ENCODE data around the gene CXXC1.

The CXXC1 gene

GRCh38 chr18:50287441-50288347 is at the start of gene CXXC1:
CXXC1 (minus strand) TSS chr18:50287692; CDS start chr18:50287589, 103 bp downstream.
- no peaks in the 10 kb centered on the region for H3K9me3 Mint-ChIP-seq
- peaks cover 35% of the 10 kb centered on the region for H3K4me1 Mint-ChIP-seq
- H3K4me3 Mint-ChIP-seq = peak within 1 kb of the TSS; percentile 92
- peaks cover 21% of the 10 kb centered on the region for H3K36me3 Mint-ChIP-seq (ENCODE audit: insufficient read depth)
- DNase-seq (ENCODE audit: low spot score in 2 of 2) (peak; percentile 96 to 98), ATAC-seq (replicated peaks; ENCODE audit: extremely low read depth, poor library complexity, severe bottlenecking) (peak; percentile 90)
- peak within 1 kb of the TSS; percentile 93 for H3K27ac Mint-ChIP-seq (ENCODE audit: low read depth)
- H3K27me3 Mint-ChIP-seq = no peaks in the 10 kb centered on the region

DNA sequence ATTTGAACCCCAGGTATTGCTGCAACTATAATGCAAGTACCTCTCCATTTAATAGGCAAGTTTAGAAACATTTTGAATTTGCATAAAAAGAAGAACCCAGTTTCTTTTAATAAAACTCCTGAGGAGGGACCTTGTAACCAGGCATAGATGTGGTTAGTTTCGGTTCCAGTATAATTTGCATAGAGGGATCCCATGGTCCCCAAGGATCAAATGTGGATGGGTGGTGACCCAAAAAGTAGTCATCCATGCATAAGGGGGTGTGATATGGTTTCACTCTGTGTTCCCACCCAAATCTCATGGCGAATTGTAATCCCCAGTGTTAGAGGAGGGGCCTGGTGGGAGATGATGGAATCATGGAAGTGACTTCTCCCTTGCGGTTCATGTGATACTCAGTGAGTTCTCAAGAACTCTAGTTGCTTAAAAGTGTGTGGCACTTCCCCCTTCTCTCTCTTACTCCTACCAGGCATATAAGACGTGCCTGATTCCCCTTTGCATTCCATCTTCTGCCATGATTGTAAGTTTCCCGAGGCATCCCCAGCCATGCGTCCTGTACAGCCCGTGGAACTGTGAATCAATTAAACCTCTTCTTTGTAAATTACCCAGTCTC is 47.2 kb upstream of the CXXC1 start:
- DNase-seq (ENCODE audit: low spot score in 2 of 2) = no peak
- peaks cover 16% of the 10 kb centered on the region for H3K27me3 Mint-ChIP-seq
- H3K4me1 Mint-ChIP-seq = no peaks in the 10 kb centered on the region
- H3K4me3 Mint-ChIP-seq = no peak overlapping the region
- no peaks in the 10 kb centered on the region for H3K36me3 Mint-ChIP-seq (ENCODE audit: insufficient read depth)
- no peak for ATAC-seq (replicated peaks; ENCODE audit: extremely low read depth, poor library complexity, severe bottlenecking)
- H3K27ac Mint-ChIP-seq (ENCODE audit: low read depth) = no peak overlapping the region
- no peaks in the 10 kb centered on the region for H3K9me3 Mint-ChIP-seq

GRCh38 chr18:50331691-50332090 is 44.2 kb upstream of the CXXC1 start:
- no peak overlapping the region for H3K27ac Mint-ChIP-seq (ENCODE audit: low read depth)
- no peaks in the 10 kb centered on the region for H3K4me1 Mint-ChIP-seq
- no peak overlapping the region for H3K4me3 Mint-ChIP-seq
- H3K9me3 Mint-ChIP-seq = no peaks in the 10 kb centered on the region
- H3K36me3 Mint-ChIP-seq (ENCODE audit: insufficient read depth) = no peaks in the 10 kb centered on the region
- no peak for DNase-seq (ENCODE audit: low spot score in 2 of 2)
- H3K27me3 Mint-ChIP-seq = peaks cover 30% of the 10 kb centered on the region
- no peak for ATAC-seq (replicated peaks; ENCODE audit: extremely low read depth, poor library complexity, severe bottlenecking)

DNA sequence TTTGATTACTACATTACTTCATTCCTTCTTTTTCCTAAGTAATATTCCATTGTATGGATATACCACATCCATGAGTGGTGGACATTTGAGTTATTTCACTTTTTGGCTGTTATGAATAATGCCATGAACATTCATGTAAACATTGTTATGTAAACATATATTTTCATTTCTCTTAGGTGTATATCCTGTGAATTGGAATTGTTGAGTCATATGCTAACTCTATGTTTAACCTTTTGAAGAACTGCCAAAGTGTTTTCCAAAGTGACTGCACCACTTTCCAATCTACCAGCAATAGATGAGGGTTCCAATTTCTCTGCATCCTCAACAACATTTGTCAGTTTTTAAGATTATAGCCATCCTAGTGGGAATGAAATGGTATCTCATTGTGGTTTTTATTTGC is 42.7 kb upstream of the CXXC1 start:
- no peak overlapping the region for H3K4me3 Mint-ChIP-seq
- no peak for DNase-seq (ENCODE audit: low spot score in 2 of 2)

DNA sequence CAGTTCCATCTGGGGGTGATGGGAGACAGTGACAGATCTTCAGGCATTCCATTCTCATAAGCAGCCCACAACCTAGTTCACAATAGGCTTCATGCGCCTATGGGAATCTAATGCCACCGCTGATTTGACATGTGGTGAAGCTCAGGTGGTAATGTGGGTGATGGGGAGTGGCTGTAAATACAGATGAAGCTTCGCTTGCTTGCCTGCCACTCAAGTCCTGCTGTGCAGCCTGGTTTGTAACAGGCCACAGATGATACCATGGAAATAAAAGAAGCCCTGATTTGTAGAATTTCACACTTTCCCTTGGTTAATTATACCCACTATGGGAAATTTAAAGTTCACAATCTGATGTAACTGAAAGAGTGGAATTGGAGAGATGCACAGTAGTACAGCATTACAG is 40.5 kb upstream of the CXXC1 start:
- no peak for DNase-seq (ENCODE audit: low spot score in 2 of 2)
- Mint-ChIP-seq H3K27me3 (peaks cover 46% of the 10 kb centered on the region), H3K36me3 (ENCODE audit: insufficient read depth) (no peaks in the 10 kb centered on the region), H3K27ac (ENCODE audit: low read depth) (no peak overlapping the region), H3K9me3 (no peaks in the 10 kb centered on the region), H3K4me1 (no peaks in the 10 kb centered on the region), H3K4me3 (no peak overlapping the region)
- no peak for ATAC-seq (replicated peaks; ENCODE audit: extremely low read depth, poor library complexity, severe bottlenecking)

More for the DNA sequence above, 42.7 kb upstream of the CXXC1 start:
- Mint-ChIP-seq H3K27me3 (peaks cover 41% of the 10 kb centered on the region), H3K4me1 (no peaks in the 10 kb centered on the region), H3K9me3 (no peaks in the 10 kb centered on the region), H3K36me3 (ENCODE audit: insufficient read depth) (no peaks in the 10 kb centered on the region), H3K27ac (ENCODE audit: low read depth) (no peak overlapping the region)
- ATAC-seq (replicated peaks; ENCODE audit: extremely low read depth, poor library complexity, severe bottlenecking) = no peak

DNA sequence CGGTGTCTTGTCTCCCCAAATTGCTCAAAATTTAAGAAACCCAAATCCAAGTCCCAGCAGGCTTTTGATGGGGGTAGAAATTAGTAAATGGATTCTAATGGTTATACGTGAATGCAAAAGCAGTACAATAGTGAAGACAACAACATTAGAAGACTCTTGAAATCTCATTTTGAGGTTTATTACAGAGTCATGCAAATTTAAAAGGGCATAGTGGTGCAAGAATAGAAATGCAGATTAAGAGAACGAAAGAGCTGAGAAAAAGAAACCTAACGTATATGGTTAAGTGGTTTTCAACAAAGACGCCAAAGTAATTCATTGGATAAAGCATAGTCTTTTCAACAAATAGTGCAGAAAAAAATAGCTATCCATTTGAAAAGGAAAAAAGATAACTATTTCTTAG is 33.2 kb upstream of the CXXC1 start:
- Mint-ChIP-seq H3K27ac (ENCODE audit: low read depth) (peak overlapping the region; percentile 7), H3K9me3 (no peaks in the 10 kb centered on the region)

GRCh38 chr18:50315100-50315871 is 27.8 kb upstream of the CXXC1 start:
- Mint-ChIP-seq H3K4me1 (peaks cover 4% of the 10 kb centered on the region), H3K4me3 (no peak overlapping the region), H3K9me3 (no peaks in the 10 kb centered on the region), H3K36me3 (ENCODE audit: insufficient read depth) (peaks cover 2% of the 10 kb centered on the region), H3K27me3 (peaks cover 42% of the 10 kb centered on the region), H3K27ac (ENCODE audit: low read depth) (no peak overlapping the region)
- no peak for ATAC-seq (replicated peaks; ENCODE audit: extremely low read depth, poor library complexity, severe bottlenecking)
- DNase-seq (ENCODE audit: low spot score in 2 of 2) = no peak

More for the DNA sequence above, 33.2 kb upstream of the CXXC1 start:
- Mint-ChIP-seq H3K36me3 (ENCODE audit: insufficient read depth) (peaks cover 2% of the 10 kb centered on the region), H3K4me1 (peaks cover 14% of the 10 kb centered on the region), H3K27me3 (peaks cover 21% of the 10 kb centered on the region), H3K4me3 (peak overlapping the region; percentile 25)
- ATAC-seq (replicated peaks; ENCODE audit: extremely low read depth, poor library complexity, severe bottlenecking) (no peak), DNase-seq (ENCODE audit: low spot score in 2 of 2) (no peak)

GRCh38 chr18:50313873-50314460 is 26.5 kb upstream of the CXXC1 start:
- H3K27ac Mint-ChIP-seq (ENCODE audit: low read depth) = no peak overlapping the region
- no peaks in the 10 kb centered on the region for H3K9me3 Mint-ChIP-seq
- no peaks in the 10 kb centered on the region for H3K4me1 Mint-ChIP-seq
- peaks cover 49% of the 10 kb centered on the region for H3K27me3 Mint-ChIP-seq
- H3K36me3 Mint-ChIP-seq (ENCODE audit: insufficient read depth) = peaks cover 2% of the 10 kb centered on the region
- DNase-seq (ENCODE audit: low spot score in 2 of 2) (no peak), ATAC-seq (replicated peaks; ENCODE audit: extremely low read depth, poor library complexity, severe bottlenecking) (no peak)
- H3K4me3 Mint-ChIP-seq = no peak overlapping the region

DNA sequence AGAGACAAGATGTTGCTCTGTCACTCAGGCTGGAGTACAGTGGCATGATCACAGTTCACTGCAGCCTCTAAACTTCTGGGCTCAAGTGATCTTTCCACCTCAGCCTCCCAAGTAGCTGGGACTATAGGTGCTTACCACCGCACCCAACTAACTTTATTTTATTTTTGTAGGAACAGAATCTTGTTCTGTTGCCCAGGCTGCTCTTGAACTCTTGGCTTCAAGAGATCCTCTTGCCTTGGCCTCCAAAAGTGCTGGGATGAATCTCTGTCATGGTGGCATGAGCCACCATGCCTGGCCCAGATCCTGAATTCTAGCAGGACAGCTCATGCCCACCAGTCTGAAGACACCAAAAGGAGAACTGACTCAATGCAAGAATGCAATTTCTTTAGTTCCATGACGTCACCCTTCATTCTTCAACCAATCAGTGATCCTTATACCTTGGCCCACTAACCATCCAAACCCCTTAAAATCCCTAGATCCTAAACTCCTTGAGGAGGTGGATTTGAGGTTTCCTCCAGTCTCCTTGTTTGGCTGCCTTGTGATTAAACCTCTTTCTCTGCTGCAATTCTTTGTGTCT is 25.6 kb upstream of the CXXC1 start:
- DNase-seq (ENCODE audit: low spot score in 2 of 2) (no peak), ATAC-seq (replicated peaks; ENCODE audit: extremely low read depth, poor library complexity, severe bottlenecking) (no peak)
- H3K27ac Mint-ChIP-seq (ENCODE audit: low read depth) = no peak overlapping the region
- H3K27me3 Mint-ChIP-seq = peaks cover 49% of the 10 kb centered on the region
- no peaks in the 10 kb centered on the region for H3K4me1 Mint-ChIP-seq
- no peaks in the 10 kb centered on the region for H3K36me3 Mint-ChIP-seq (ENCODE audit: insufficient read depth)
- H3K9me3 Mint-ChIP-seq = no peaks in the 10 kb centered on the region
- no peak overlapping the region for H3K4me3 Mint-ChIP-seq

DNA sequence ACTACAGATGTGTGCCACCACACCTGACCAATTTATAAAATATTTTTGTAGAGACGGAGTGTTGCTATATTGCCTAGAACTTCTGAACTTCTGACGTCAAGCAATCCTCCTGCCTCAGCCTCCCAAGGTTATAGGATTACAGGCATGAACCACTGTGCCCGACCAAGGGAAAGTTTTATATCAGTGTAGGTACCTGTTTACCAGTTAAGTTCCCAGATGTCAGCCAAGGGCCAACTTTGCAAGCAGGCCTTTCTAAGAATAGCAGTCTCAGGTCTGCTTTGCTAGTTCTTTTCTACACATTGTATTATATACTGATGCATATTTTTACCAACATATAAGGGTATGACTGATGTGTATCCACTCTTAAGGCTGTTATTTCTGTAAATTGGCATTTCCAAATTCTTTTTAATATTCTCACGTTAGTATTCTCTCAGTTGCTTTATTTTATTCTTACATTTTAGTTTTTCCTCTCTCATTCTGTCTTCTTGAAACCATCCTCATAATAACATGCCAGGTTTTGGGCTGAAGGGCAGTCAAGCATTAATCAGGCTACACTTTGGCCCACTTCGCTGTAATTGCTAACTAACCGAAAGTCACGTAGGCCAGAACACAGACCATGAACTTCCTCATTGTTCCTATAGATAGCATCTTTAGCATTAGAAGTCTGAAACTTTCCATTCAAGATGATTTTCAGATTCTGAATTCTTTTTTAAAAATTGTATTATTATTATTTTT is 25.0 kb upstream of the CXXC1 start:
- DNase-seq (ENCODE audit: low spot score in 2 of 2) = no peak
- Mint-ChIP-seq H3K9me3 (no peaks in the 10 kb centered on the region), H3K27ac (ENCODE audit: low read depth) (no peak overlapping the region), H3K4me3 (no peak overlapping the region), H3K4me1 (peaks cover 6% of the 10 kb centered on the region), H3K36me3 (ENCODE audit: insufficient read depth) (peaks cover 5% of the 10 kb centered on the region), H3K27me3 (peaks cover 48% of the 10 kb centered on the region)
- ATAC-seq (replicated peaks; ENCODE audit: extremely low read depth, poor library complexity, severe bottlenecking) = no peak

DNA sequence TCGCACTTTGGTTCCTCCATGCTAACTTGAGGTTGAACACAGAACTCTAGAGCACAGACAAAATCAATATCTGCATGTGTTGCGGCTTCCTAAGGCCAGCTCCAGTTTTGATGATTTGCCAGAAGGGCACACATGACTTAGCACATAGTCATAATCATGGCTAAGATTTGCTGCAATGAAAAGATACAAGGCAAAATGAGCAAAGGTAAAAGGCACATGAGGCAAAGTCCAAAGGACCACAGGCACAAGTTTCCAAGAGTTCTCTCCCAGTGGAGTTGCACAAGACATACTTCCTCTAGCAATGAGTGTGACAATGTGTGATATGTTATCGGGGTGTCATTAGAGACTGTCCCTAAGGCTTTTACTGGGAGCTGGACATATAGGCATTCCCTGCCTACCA is 24.2 kb upstream of the CXXC1 start:
- Mint-ChIP-seq H3K27ac (ENCODE audit: low read depth) (no peak overlapping the region), H3K27me3 (peaks cover 40% of the 10 kb centered on the region), H3K4me1 (peaks cover 13% of the 10 kb centered on the region), H3K4me3 (no peak overlapping the region), H3K36me3 (ENCODE audit: insufficient read depth) (peaks cover 5% of the 10 kb centered on the region), H3K9me3 (no peaks in the 10 kb centered on the region)
- ATAC-seq (replicated peaks; ENCODE audit: extremely low read depth, poor library complexity, severe bottlenecking) (no peak), DNase-seq (ENCODE audit: low spot score in 2 of 2) (no peak)

Data from central memory CD8-positive, alpha-beta T cell (primary cell).